K562 (cell line): ENCODE measurements around the gene VAMP4. TPM values are rescaled to one million over a fixed set of nuclear protein-coding genes. Genes with fewer than 3 reads are reported as not detected.

ENCODE experiments used
- ATF2 ChIP-seq: sonication (generic); formaldehyde crosslinking; IDR thresholded peaks from 2 replicates; pipeline ENCODE4 v1.8.1; 2022; ENCODE audit warnings: missing genetic modification reagents
- DLX4 ChIP-seq: fragments of 250-450 bp; sonication (Bioruptor Pico); IDR thresholded peaks from 2 replicates; pipeline ENCODE4 v1.6.1; 2021; ENCODE audit warnings: mild to moderate bottlenecking
- DNMT1 ChIP-seq: fragments of 450-650 bp; IDR thresholded peaks from 2 replicates; pipeline ENCODE4 v1.6.1; 2016; ENCODE audit warnings: antibody characterized with exemption, mild to moderate bottlenecking
- FOSL1 ChIP-seq: fragments of 200-800 bp; sonication (Bioruptor generic); conservative IDR thresholded peaks from 2 replicates; pipeline ENCODE4 v1.6.1; 2016; ENCODE audit warnings: missing genetic modification characterization, missing compliant biosample characterization
- GTF2B ChIP-seq: IDR thresholded peaks from 2 replicates; pipeline ENCODE4 v1.6.1; 2011; ENCODE audit not compliant: insufficient read length; ENCODE audit errors: extremely low read depth
- HES1 ChIP-seq: fragments of 450-650 bp; IDR thresholded peaks from 2 replicates; pipeline ENCODE4 v1.6.1; 2016; ENCODE audit warnings: low read depth, mild to moderate bottlenecking, moderate library complexity
- RBM34 ChIP-seq: fragments of 200-400 bp; formaldehyde crosslinking; IDR thresholded peaks from 2 replicates; pipeline ENCODE4 v1.6.1; 2018; ENCODE audit warnings: low read length, borderline replicate concordance; ENCODE audit not compliant: insufficient read depth
- RREB1 ChIP-seq: fragments of 250-450 bp; sonication (Bioruptor Pico); IDR thresholded peaks from 2 replicates; pipeline ENCODE4 v1.4.0; 2020
- SRSF3 ChIP-seq: fragments of 200-400 bp; formaldehyde crosslinking; IDR thresholded peaks from 2 replicates; pipeline ENCODE4 v1.6.1; 2016; ENCODE audit warnings: mild to moderate bottlenecking, low read length, moderate library complexity; ENCODE audit not compliant: insufficient read depth
- ZMIZ1 ChIP-seq, 2 experiments: fragments of 150-350 bp in 1 of 2; IDR thresholded peaks; 2 replicates each; pipeline ENCODE4 v1.6.1; 2012 to 2016; ENCODE audit warnings: low read depth in 2 of 2, low read length in 2 of 2, mild to moderate bottlenecking in 1 of 2, moderate library complexity in 1 of 2
- ZNF512 ChIP-seq: IDR thresholded peaks from 2 replicates; pipeline ENCODE4 v1.6.1; 2016; ENCODE audit warnings: missing genetic modification characterization, missing compliant biosample characterization
- polyA plus RNA-seq, 8 experiments: library from polyadenylated mRNA; depleted of rRNA in 4 of 8; stranded (reverse) in 5 of 8; unstranded in 3 of 8; fragments of >200 nt; fragmentation: Nextera tagmentation in 2 of 8; fragmentation: Illumina TruSeq in 1 of 8; extraction: Ambion mirVana in 2 of 8; extraction: Trizol in 1 of 8; gene quantifications; 2 replicates each; pipeline versions ENCODE4 v1.2.1 to v1.2.3, GENCODE V29; 2011 to 2014; ENCODE audit warnings: inconsistent platforms in 1 of 8, missing spikeins in 1 of 8
- total RNA-seq, 7 experiments: library from RNA; depleted of rRNA in 6 of 7; stranded (reverse); fragments of >200 nt in 6 of 7; fragmentation: Illumina TruSeq in 2 of 7; extraction: Trizol in 2 of 7; gene quantifications; 2 replicates each; pipeline versions ENCODE4 v1.2.1 to v1.2.3, GENCODE V29; 2011 to 2021; ENCODE audit warnings: low replicate concordance in 1 of 7

Gene VAMP4
- total and polyA plus RNA-seq, 9 of the 15 experiments (the other 6 are each of a cell fraction or from before 2014, with no cell fraction given): 3.3 to 21.4 (median 11.9) TPM

- no peak for TF ChIP-seq ZNF512 (tag)
- no peak for TF ChIP-seq HES1
- no peak for TF ChIP-seq GTF2B
- TF ChIP-seq RREB1 (CRISPR knock-in tag): no peak
- no peak for TF ChIP-seq ATF2
- TF ChIP-seq ZMIZ1 (IDR thresholded peaks at IDR 0.05; ENCODE audit: low read depth in 2 of 2, low read length in 2 of 2): peak in 1 of 2 experiments; percentile 44; a peak in 1 of 4 replicates
- TF ChIP-seq RBM34: no peak
- no peak for TF ChIP-seq DNMT1
- no peak for TF ChIP-seq SRSF3
- TF ChIP-seq DLX4 (CRISPR knock-in tag): no peak
- TF ChIP-seq FOSL1 (tag): peak; percentile 61
Measured at GRCh38 chr1:171781176-171781875, 39.5 kb upstream of the VAMP4 start, which contains the start of gene METTL13 (continued).
